Loucy (cell line): ENCODE data around the gene RILPL2.
A peak's percentile ranks its signal among the peaks of the same experiment; 100 is the strongest.
"Not testable (repeated sequence)": the region's sequence is repeated elsewhere in the genome, so short reads cannot be mapped to it uniquely, and the experiment has no call there.

Experiments
- H2AFZ ChIP-seq: fragments of 200-600 bp; sonication (generic); 2 replicates; pipeline ENCODE4 v1.6.0; 2016; ENCODE audit warnings: antibody characterized with exemption, mild to moderate bottlenecking, low read length, moderate library complexity
- H3F3A ChIP-seq: fragments of 200-600 bp; 2 replicates; pipeline ENCODE4 v1.6.0; 2016; ENCODE audit warnings: antibody characterized with exemption, low read depth, mild to moderate bottlenecking
- H3K27me3 ChIP-seq: fragments of 200-600 bp; sonication (generic); 2 replicates; pipeline ENCODE4 v1.6.1; 2014; ENCODE audit warnings: low read length, mild to moderate bottlenecking; ENCODE audit not compliant: insufficient read depth, poor library complexity, severe bottlenecking
- H3K36me3 ChIP-seq: fragments of 200-600 bp; sonication (generic); 2 replicates; pipeline ENCODE4 v1.6.1; 2016; ENCODE audit warnings: low read length; ENCODE audit not compliant: insufficient read depth
- H3K4me1 ChIP-seq: fragments of 200-600 bp; sonication (generic); 2 replicates; pipeline ENCODE4 v1.5.1; 2014; ENCODE audit warnings: low read length, mild to moderate bottlenecking; ENCODE audit not compliant: insufficient read depth, poor library complexity, severe bottlenecking
- H3K4me2 ChIP-seq: fragments of 200-600 bp; sonication (generic); 2 replicates; pipeline ENCODE4 v1.6.0; 2014; ENCODE audit warnings: antibody characterized with exemption, low read length, low read depth, mild to moderate bottlenecking; ENCODE audit not compliant: poor library complexity, severe bottlenecking
- H3K4me3 ChIP-seq: fragments of 200-600 bp; sonication (generic); 2 replicates; pipeline ENCODE4 v1.5.1; 2014; ENCODE audit warnings: low read length, mild to moderate bottlenecking, mixed read lengths; ENCODE audit not compliant: poor library complexity, severe bottlenecking
- H3K79me2 ChIP-seq: fragments of 200-600 bp; sonication (generic); 2 replicates; pipeline ENCODE4 v1.6.1; 2014; ENCODE audit warnings: low read length; ENCODE audit not compliant: insufficient read depth
- H3K9ac ChIP-seq: fragments of 200-600 bp; sonication (generic); 2 replicates; pipeline ENCODE4 v1.6.0; 2014; ENCODE audit warnings: mild to moderate bottlenecking, low read depth, low read length, moderate library complexity; ENCODE audit not compliant: poor library complexity, severe bottlenecking
- H3K9me2 ChIP-seq: fragments of 200-600 bp; sonication (generic); replicated peaks from 2 replicates; pipeline ENCODE4 v1.6.1; 2016; ENCODE audit warnings: low read depth, low read length, mixed read lengths
- H3K9me3 ChIP-seq: fragments of 200-600 bp; sonication (generic); 2 replicates; pipeline ENCODE4 v1.6.1; 2014; ENCODE audit warnings: mild to moderate bottlenecking, antibody characterized with exemption, low read length, low read depth; ENCODE audit not compliant: insufficient read depth
- H4K20me1 ChIP-seq: fragments of 200-600 bp; sonication (generic); 2 replicates; pipeline ENCODE4 v1.6.0; 2014; ENCODE audit warnings: antibody characterized with exemption, low read length, mild to moderate bottlenecking; ENCODE audit not compliant: insufficient read depth, poor library complexity, severe bottlenecking
- EZH2phosphoT487 ChIP-seq: fragments of 200-600 bp; IDR thresholded peaks from 2 replicates; pipeline ENCODE4 v1.6.1; 2018; ENCODE audit warnings: antibody characterized with exemption, mild to moderate bottlenecking, moderate library complexity, borderline replicate concordance
- TF ChIP-seq, protein P1 (sequence below): fragments of 200-600 bp; sonication (generic); conservative IDR thresholded peaks from 2 replicates; pipeline ENCODE4 v1.5.1; 2014; ENCODE audit warnings: mild to moderate bottlenecking, antibody characterized with exemption, low read length

RILPL2 gene

DNA sequence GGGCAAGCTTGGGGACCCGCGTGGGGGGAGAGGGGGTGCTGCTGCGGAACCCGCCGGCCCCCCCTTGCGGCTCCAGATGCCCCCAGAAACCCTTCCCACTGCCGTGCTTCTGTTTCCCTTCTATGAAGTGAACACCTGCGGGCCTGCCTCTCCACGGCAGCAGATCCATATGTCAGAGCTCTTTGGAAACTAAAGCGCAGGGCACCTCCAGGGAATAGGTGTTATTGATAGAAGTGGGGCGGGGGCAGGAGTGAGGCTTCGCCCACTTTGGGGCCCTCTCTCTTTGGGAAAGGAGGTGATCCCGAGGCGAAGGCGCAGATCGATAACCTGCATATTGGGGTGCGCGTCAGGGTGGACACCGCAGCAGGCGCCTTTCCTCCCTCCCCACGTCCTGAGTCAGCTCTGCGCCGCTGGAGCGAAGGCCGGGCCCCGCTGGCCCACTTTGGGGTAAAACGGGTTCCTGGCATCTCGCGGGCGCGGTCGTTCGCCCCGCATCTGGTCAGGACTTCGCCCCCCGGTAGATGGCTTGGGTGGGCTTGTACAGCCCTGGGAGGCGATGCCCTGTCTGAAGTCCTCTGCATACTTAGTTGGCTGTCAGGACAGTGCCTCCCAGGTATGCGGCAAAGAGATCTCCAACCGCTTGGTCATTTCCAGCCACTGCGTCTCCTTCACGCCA, 52.0 kb downstream of the RILPL2 start:
- TF ChIP-seq EZH2phosphoT487, result no peak
- TF ChIP-seq, protein P1, sequence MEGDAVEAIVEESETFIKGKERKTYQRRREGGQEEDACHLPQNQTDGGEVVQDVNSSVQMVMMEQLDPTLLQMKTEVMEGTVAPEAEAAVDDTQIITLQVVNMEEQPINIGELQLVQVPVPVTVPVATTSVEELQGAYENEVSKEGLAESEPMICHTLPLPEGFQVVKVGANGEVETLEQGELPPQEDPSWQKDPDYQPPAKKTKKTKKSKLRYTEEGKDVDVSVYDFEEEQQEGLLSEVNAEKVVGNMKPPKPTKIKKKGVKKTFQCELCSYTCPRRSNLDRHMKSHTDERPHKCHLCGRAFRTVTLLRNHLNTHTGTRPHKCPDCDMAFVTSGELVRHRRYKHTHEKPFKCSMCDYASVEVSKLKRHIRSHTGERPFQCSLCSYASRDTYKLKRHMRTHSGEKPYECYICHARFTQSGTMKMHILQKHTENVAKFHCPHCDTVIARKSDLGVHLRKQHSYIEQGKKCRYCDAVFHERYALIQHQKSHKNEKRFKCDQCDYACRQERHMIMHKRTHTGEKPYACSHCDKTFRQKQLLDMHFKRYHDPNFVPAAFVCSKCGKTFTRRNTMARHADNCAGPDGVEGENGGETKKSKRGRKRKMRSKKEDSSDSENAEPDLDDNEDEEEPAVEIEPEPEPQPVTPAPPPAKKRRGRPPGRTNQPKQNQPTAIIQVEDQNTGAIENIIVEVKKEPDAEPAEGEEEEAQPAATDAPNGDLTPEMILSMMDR, result no peak; the same call in 1 of the 2 replicates
- no peaks in the 10 kb centered on the region for H4K20me1 ChIP-seq
- no peaks in the 10 kb centered on the region for H3K27me3 ChIP-seq
- no peaks in the 10 kb centered on the region for H3F3A ChIP-seq
- H3K9ac ChIP-seq, result peak overlapping the region; percentile 89
- peak overlapping the region; percentile 83 for H3K4me2 ChIP-seq
- no peaks in the 10 kb centered on the region for H3K36me3 ChIP-seq
- H3K4me1 ChIP-seq, result peaks cover 36% of the 10 kb centered on the region
- H2AFZ ChIP-seq, result peak overlapping the region; percentile 84
- H3K9me3 ChIP-seq, result no peaks in the 10 kb centered on the region
- peak overlapping the region; percentile 94 for H3K4me3 ChIP-seq
- H3K79me2 ChIP-seq, result peaks cover 45% of the 10 kb centered on the region
- H3K9me2 ChIP-seq, result no peaks in the 10 kb centered on the region

DNA sequence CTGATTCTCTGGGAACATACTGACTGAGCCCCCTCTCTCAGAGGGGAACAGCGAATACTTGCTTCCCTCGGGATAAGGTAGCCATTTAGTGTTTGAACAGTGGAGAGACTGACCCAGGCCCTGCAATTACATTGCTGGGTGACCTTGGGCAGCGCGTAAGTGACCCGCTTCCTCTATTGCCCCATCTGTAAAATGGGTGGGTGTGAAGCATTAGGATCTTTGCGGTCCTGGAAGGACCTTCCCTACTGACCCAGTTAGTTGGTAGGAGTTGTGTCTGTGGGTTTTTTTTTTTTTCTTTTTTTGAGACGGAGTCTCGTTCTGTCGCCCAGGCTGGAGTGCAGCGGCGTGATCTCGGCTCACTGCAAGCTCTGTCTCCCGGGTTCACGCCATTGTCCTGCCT, 53.8 kb downstream of the RILPL2 start:
- Histone ChIP-seq H3K27me3 (no peaks in the 10 kb centered on the region), H3K9ac (no peak overlapping the region), H4K20me1 (no peaks in the 10 kb centered on the region), H3K4me1 (peaks cover 30% of the 10 kb centered on the region), H3F3A (no peaks in the 10 kb centered on the region), H2AFZ (no peak overlapping the region), H3K4me3 (no peak overlapping the region), H3K79me2 (peaks cover 35% of the 10 kb centered on the region), H3K36me3 (no peaks in the 10 kb centered on the region), H3K4me2 (no peak overlapping the region), H3K9me2 (no peaks in the 10 kb centered on the region), H3K9me3 (no peaks in the 10 kb centered on the region)
- TF ChIP-seq, protein P1, result no peak
- TF ChIP-seq EZH2phosphoT487, result no peak

DNA sequence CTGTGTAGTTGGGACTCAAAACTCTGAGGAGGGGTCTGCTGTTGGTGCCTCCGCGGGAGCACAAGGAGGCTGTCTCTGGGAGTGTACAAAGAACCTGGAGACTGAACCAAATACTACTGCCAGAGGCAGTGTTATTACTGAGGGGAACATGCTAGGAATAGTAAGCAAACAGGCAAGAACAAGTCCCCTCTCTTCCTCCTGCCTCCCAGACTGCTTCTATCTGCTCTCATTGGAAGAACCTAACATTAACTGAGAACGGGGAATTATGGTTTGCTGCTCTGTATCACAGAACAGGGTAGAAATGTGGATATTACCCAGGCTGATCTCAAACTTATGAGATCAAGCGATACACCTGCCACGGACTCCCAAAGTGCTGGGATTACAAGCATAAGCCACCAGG, 57.1 kb downstream of the RILPL2 start:
- Histone ChIP-seq H3K4me2 (no peak overlapping the region), H3K9me2 (no peaks in the 10 kb centered on the region), H3K4me1 (peaks cover 3% of the 10 kb centered on the region), H2AFZ (no peak overlapping the region), H3K4me3 (no peak overlapping the region), H4K20me1 (no peaks in the 10 kb centered on the region), H3F3A (no peaks in the 10 kb centered on the region), H3K79me2 (peaks cover 2% of the 10 kb centered on the region; the same call in 1 of the 2 replicates), H3K9me3 (no peaks in the 10 kb centered on the region), H3K27me3 (no peaks in the 10 kb centered on the region), H3K36me3 (no peaks in the 10 kb centered on the region), H3K9ac (no peak overlapping the region)
- TF ChIP-seq, protein P1, result no peak
- no peak for TF ChIP-seq EZH2phosphoT487

DNA sequence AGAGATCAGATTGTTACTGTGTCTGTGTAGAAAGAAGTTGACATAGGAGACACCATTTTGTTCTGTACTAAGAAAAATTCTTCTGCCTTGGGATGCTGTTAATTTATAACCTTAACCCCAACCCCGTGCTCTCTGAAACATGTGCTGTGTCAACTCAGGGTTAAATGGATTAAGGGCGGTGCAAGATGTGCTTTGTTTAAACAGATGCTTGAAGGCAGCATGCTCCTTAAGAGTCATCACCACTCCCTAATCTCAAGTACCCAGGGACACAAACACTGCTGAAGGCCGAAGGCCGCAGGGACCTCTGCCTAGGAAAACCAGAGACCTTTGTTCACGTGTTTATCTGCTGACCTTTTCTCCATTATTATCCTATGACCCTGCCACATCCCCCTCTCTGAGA, 64.1 kb downstream of the RILPL2 start:
- H3K36me3 ChIP-seq, result not testable (repeated sequence)

DNA sequence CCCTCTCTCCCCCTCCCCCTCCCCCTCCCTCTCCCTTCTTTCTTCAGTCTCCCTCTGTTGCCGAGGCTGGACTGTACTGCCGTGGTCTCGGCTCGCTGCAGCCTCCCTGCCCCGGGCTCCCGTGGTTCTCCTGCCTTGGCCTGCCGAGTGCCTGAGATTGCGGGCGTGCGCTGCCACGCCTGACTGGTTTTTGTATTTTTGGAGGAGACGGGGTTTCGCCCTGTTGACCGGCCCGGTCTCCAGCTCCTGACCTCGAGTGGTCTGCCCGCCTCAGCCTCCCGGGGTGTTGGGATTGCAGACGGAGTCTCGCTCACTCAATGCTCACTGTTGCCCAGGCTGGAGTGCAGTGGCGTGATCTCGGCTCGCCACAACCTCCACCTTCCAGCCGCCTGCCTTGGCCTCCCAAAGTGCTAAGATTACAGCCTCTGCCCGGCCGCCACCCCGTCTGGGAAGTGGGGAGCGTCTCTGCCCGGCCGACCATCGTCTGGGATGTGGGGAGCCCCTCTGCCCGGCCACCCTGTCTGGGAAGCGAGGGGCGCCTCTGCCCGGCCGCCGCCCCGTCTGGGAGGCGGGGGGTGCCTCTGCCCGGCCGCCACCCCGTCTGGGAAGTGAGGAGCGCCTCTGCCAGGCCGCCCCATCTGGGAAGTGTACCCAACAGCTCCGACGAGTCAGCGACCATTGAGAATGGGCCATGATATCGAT, 64.7 kb downstream of the RILPL2 start:
- H3K9me2 ChIP-seq, H3K36me3 ChIP-seq, H3K79me2 ChIP-seq, H3K4me2 ChIP-seq, H3K27me3 ChIP-seq, H4K20me1 ChIP-seq, H3F3A ChIP-seq, H3K9ac ChIP-seq, H2AFZ ChIP-seq, H3K4me1 ChIP-seq, H3K4me3 ChIP-seq, H3K9me3 ChIP-seq: not testable (repeated sequence)

More for the DNA sequence above, 64.1 kb downstream of the RILPL2 start:
- not testable (repeated sequence) for H3K4me3 ChIP-seq, H3F3A ChIP-seq, H4K20me1 ChIP-seq, H3K4me2 ChIP-seq, H2AFZ ChIP-seq, H3K9me2 ChIP-seq, H3K4me1 ChIP-seq, H3K9me3 ChIP-seq, H3K79me2 ChIP-seq, H3K9ac ChIP-seq, H3K27me3 ChIP-seq
